H9 (cell line): ENCODE data around the gene PCNX2. TPM values are rescaled to one million over a fixed set of nuclear protein-coding genes. Genes with fewer than 3 reads are reported as not detected.

ENCODE experiments used
- DNase-seq: peaks from one replicate; pipeline ENCODE4 v3.0.0-alpha.2; 2017
- H2AFZ ChIP-seq: one replicate; pipeline ENCODE4 v1.6.1; 2013; ENCODE audit warnings: mild to moderate bottlenecking, low read length, control low read depth, moderate library complexity
- H2AK5ac ChIP-seq: 2 replicates; pipeline ENCODE4 v1.6.1; 2013; ENCODE audit warnings: low read length, control low read depth, mixed read lengths; ENCODE audit not compliant: insufficient read length
- H2BK120ac ChIP-seq: one replicate; pipeline ENCODE4 v1.6.1; 2013; ENCODE audit warnings: low read depth, mild to moderate bottlenecking, low read length, control low read depth, inconsistent platforms; ENCODE audit not compliant: poor library complexity, severe bottlenecking
- H2BK12ac ChIP-seq: 2 replicates; pipeline ENCODE4 v1.6.1; 2013; ENCODE audit warnings: low read length, control low read depth, mixed read lengths, low read depth; ENCODE audit not compliant: insufficient read length
- H2BK15ac ChIP-seq: 2 replicates; pipeline ENCODE4 v1.6.1; 2013; ENCODE audit warnings: low read depth, low read length, control low read depth
- H2BK20ac ChIP-seq: one replicate; pipeline ENCODE4 v1.6.1; 2013; ENCODE audit warnings: low read depth, mild to moderate bottlenecking, low read length, control low read depth, inconsistent platforms; ENCODE audit not compliant: poor library complexity, severe bottlenecking
- H2BK5ac ChIP-seq: 2 replicates; pipeline ENCODE4 v1.6.1; 2013; ENCODE audit warnings: low read length, control low read depth, mixed read lengths; ENCODE audit not compliant: insufficient read length
- H3K14ac ChIP-seq: 2 replicates; pipeline ENCODE4 v1.6.1; 2013; ENCODE audit warnings: low read length, control low read depth; ENCODE audit not compliant: insufficient read depth
- H3K18ac ChIP-seq: 2 replicates; pipeline ENCODE4 v1.6.1; 2013; ENCODE audit warnings: low read depth, mild to moderate bottlenecking, mixed read lengths, low read length, control low read depth; ENCODE audit not compliant: insufficient read length
- H3K23ac ChIP-seq: 2 replicates; pipeline ENCODE4 v1.6.1; 2013; ENCODE audit warnings: low read length, control low read depth, mixed read lengths, low read depth; ENCODE audit not compliant: insufficient read length
- H3K23me2 ChIP-seq: 2 replicates; pipeline ENCODE4 v1.6.1; 2013; ENCODE audit warnings: low read depth, mild to moderate bottlenecking, mixed read lengths, low read length, control low read depth; ENCODE audit not compliant: insufficient read length, poor library complexity, severe bottlenecking
- H3K27ac ChIP-seq: 2 replicates; pipeline ENCODE4 v1.5.1; 2013; ENCODE audit warnings: low read length, control low read depth, mixed read lengths, low read depth; ENCODE audit not compliant: insufficient read length
- H3K27me3 ChIP-seq: 2 replicates; pipeline ENCODE4 v1.6.1; 2013; ENCODE audit warnings: low read length, control low read depth, inconsistent platforms; ENCODE audit not compliant: insufficient read depth
- H3K4ac ChIP-seq: 2 replicates; pipeline ENCODE4 v1.6.1; 2013; ENCODE audit warnings: low read depth, mild to moderate bottlenecking, control low read depth, inconsistent platforms, low read length, moderate library complexity
- H3K4me1 ChIP-seq: 2 replicates; pipeline ENCODE4 v1.6.1; 2013; ENCODE audit warnings: low read length, control low read depth, inconsistent platforms; ENCODE audit not compliant: insufficient read depth
- H3K4me2 ChIP-seq: 2 replicates; pipeline ENCODE4 v1.6.1; 2013; ENCODE audit warnings: low read length, control low read depth, mixed read lengths; ENCODE audit not compliant: insufficient read length, insufficient read depth
- H3K56ac ChIP-seq: 2 replicates; pipeline ENCODE4 v1.6.1; 2013; ENCODE audit warnings: low read depth, mild to moderate bottlenecking, mixed read lengths, low read length, control low read depth; ENCODE audit not compliant: insufficient read length
- H3K79me1 ChIP-seq: 2 replicates; pipeline ENCODE4 v1.6.1; 2013; ENCODE audit warnings: low read depth, mild to moderate bottlenecking, moderate library complexity, low read length, control low read depth, inconsistent platforms; ENCODE audit not compliant: insufficient read depth, poor library complexity, severe bottlenecking
- H3K79me2 ChIP-seq: 2 replicates; pipeline ENCODE4 v1.6.1; 2013; ENCODE audit warnings: low read length, control low read depth, inconsistent platforms; ENCODE audit not compliant: insufficient read depth
- H3K9ac ChIP-seq: 2 replicates; pipeline ENCODE4 v1.6.1; 2013; ENCODE audit warnings: low read length, control low read depth, mixed read lengths; ENCODE audit not compliant: insufficient read length; ENCODE audit errors: extremely low read depth
- H3K9me3 ChIP-seq: one replicate; pipeline ENCODE4 v1.6.1; 2013; ENCODE audit warnings: low read depth, low read length, inconsistent platforms; ENCODE audit not compliant: control insufficient read depth
- H3T11ph ChIP-seq: one replicate; pipeline ENCODE4 v1.6.1; 2013; ENCODE audit warnings: mild to moderate bottlenecking, low read length, control low read depth, inconsistent platforms
- H4K20me1 ChIP-seq: one replicate; pipeline ENCODE4 v1.6.1; 2013; ENCODE audit not compliant: control insufficient read depth, insufficient read length, insufficient read depth
- H4K5ac ChIP-seq: 2 replicates; pipeline ENCODE4 v1.6.1; 2013; ENCODE audit warnings: low read depth, mild to moderate bottlenecking, mixed read lengths, low read length, control low read depth; ENCODE audit not compliant: insufficient read length
- H4K8ac ChIP-seq: replicated peaks from 2 replicates; pipeline ENCODE4 v1.6.1; 2013; ENCODE audit warnings: low read length, control low read depth, mixed read lengths, low read depth; ENCODE audit not compliant: insufficient read length
- H4K91ac ChIP-seq: 2 replicates; pipeline ENCODE4 v1.6.1; 2013; ENCODE audit warnings: low read depth, mild to moderate bottlenecking, moderate library complexity, mixed read lengths, low read length, control low read depth; ENCODE audit not compliant: insufficient read length
- H3K27ac Mint-ChIP-seq, 3 experiments: 2 replicates in 2 of 3; 3 replicates in 1 of 3; pipeline ENCODE4 v1.8.0; 2020 to 2021; ENCODE audit warnings: mixed read lengths in 3 of 3, mild to moderate bottlenecking in 1 of 3, moderate library complexity in 1 of 3
- H3K27me3 Mint-ChIP-seq: 2 replicates; pipeline ENCODE4 v1.8.0; 2021; ENCODE audit warnings: low read depth, mild to moderate bottlenecking, moderate library complexity, mixed read lengths
- H3K36me3 Mint-ChIP-seq, 3 experiments: 2 replicates in 2 of 3; 3 replicates in 1 of 3; pipeline ENCODE4 v1.8.0; 2020 to 2021; ENCODE audit warnings: low read depth in 3 of 3, mixed read lengths in 3 of 3; ENCODE audit not compliant: insufficient read depth in 1 of 3
- H3K4me1 Mint-ChIP-seq, 2 experiments: 2 replicates each; pipeline ENCODE4 v1.8.0; 2020; ENCODE audit warnings: mixed read lengths in 2 of 2
- H3K4me3 Mint-ChIP-seq, 2 experiments: 2 replicates in 1 of 2; 3 replicates in 1 of 2; pipeline ENCODE4 v1.8.0; 2020 to 2021; ENCODE audit warnings: mild to moderate bottlenecking in 2 of 2, mixed read lengths in 2 of 2, moderate library complexity in 1 of 2
- H3K9me3 Mint-ChIP-seq, 2 experiments: 2 replicates in 1 of 2; 3 replicates in 1 of 2; pipeline ENCODE4 v1.8.0; 2020; ENCODE audit warnings: mild to moderate bottlenecking in 2 of 2, mixed read lengths in 2 of 2, moderate library complexity in 1 of 2
- CTCF ChIP-seq: fragments of 200-600 bp; sonication (generic); conservative IDR thresholded peaks from 3 replicates; pipeline ENCODE4 v1.8.0; 2021; ENCODE audit warnings: antibody characterized with exemption, mild to moderate bottlenecking
- WGBS: extraction: QIAGEN DNeasy Blood & Tissue Kit; methylation state at CpG from one replicate; pipeline ENCODE4 v1.1.7; 2013; ENCODE audit warnings: missing lambda C conversion rate, low lambda C conversion rate, mixed read lengths; ENCODE audit not compliant: insufficient read length; ENCODE audit errors: extremely low coverage; 5-methylcytosine and 5-hydroxymethylcytosine counted together
- total RNA-seq: library from RNA; stranded (reverse); gene quantifications from 2 replicates; pipeline ENCODE4 v1.2.1, GENCODE V29; 2021

Gene PCNX2
- total RNA-seq, 1 experiment from 2014 or later, result 45.1 TPM

DNA sequence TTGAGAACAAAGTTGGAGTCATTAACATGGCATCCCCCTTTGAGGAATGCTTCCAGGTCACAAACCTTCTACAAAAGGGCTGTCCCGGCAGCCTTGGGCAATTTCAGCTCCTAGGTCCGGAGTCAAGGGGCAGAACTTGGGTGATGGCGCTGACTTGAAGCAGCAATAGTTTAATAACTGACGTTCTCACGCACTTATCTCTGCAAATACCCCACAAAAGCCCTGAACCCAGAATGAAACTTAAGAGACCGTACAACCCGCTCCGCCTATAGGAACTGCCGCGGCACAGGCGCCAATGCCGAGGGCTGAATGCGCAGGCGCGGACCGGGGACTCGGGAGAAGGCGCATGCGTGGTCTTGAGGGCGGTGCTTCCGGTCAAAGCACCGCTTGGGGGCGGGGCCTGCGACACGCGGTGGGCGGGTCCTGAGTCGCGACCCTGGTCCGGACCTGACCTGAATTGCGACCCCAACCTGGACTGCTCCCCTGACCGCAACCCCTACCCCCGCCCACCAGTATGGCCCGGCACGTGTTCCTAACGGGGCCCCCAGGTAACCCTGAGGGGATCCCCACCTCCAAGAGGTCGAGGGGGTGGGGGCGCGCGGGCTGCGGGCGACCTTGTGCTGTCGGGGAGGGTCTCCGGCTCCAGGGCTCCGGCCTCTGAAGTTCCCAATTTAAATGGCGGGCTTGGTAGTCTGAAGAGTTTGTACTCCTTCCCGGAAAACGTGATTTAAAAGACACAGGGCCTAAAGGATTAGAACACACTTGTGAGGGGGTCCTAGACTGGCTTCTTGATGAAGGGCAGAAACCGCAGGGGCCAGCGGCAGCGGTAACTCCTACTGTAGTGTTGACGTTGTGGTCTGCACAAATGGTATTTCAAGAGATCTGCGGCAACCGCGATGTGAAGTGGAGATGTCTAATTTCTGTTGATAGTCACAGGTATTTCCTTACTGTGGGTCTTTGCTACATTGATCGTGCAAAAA is 345.0 kb downstream of the PCNX2 start, which contains the start of gene NTPCR:
NTPCR (plus strand) TSS at position 415 of the 980 bp plus-strand sequence; CDS start at position 515, 100 bp downstream.
- H3K18ac ChIP-seq, result peak within 1 kb of the TSS; percentile 91
- H3K79me2 ChIP-seq, result peaks cover 9% of the 10 kb centered on the region; the same call in 1 of the 2 replicates
- H3K4me1 ChIP-seq, result peaks cover 4% of the 10 kb centered on the region; the same call in 1 of the 2 replicates
- TF ChIP-seq CTCF, result peak; percentile 19; the same call in 1 of the 3 replicates
- H3K23me2 ChIP-seq, result peaks cover 3% of the 10 kb centered on the region
- peak within 1 kb of the TSS; percentile 93; the same call in 1 of the 2 replicates for H3K14ac ChIP-seq
- H3K27me3 Mint-ChIP-seq, result peaks cover 6% of the 10 kb centered on the region; the same call in 1 of the 2 replicates
- H4K5ac ChIP-seq, result no peak within 1 kb of the TSS
- H3K4me1 Mint-ChIP-seq, result peaks cover 38 to 41% of the 10 kb centered on the region in 2 experiments
- H2BK15ac ChIP-seq, result 0 out of 2 replicates have a peak within 1 kb of the TSS, but pooled peaks have one; percentile 17
- no peak within 1 kb of the TSS for H2BK5ac ChIP-seq
- H2AFZ ChIP-seq, result peak within 1 kb of the TSS; percentile 98
- H3K4ac ChIP-seq, result no peak within 1 kb of the TSS
- no peaks in the 10 kb centered on the region for H3K9me3 ChIP-seq
- H4K20me1 ChIP-seq, result no peaks in the 10 kb centered on the region
- H2BK12ac ChIP-seq, result no peak within 1 kb of the TSS
- DNase-seq, result peak; percentile 96
- H3K56ac ChIP-seq, result no peak within 1 kb of the TSS
- H3K4me3 Mint-ChIP-seq, result peak within 1 kb of the TSS; percentile 83 to 98
- H3K27ac Mint-ChIP-seq, result peak within 1 kb of the TSS; percentile 84 to 99 (median 99)
- peaks cover 0 to 4% (median 0%) of the 10 kb centered on the region in 3 experiments; a peak in 1 of 7 replicates for H3K36me3 Mint-ChIP-seq
- WGBS, result no CpG with 5 or more reads among the region's 56 CpGs
- no peak within 1 kb of the TSS for H4K91ac ChIP-seq
- H4K8ac ChIP-seq, result no peak within 1 kb of the TSS
- H3K27ac ChIP-seq, result peak within 1 kb of the TSS; percentile 66
- H3K9me3 Mint-ChIP-seq, result no peaks in the 10 kb centered on the region; a peak in 1 of 5 replicates
- peak within 1 kb of the TSS; percentile 71 for H3K4me2 ChIP-seq
- H2AK5ac ChIP-seq, result no peak within 1 kb of the TSS
- H3K27me3 ChIP-seq, result no peaks in the 10 kb centered on the region
- peaks cover 6% of the 10 kb centered on the region for H3K79me1 ChIP-seq
- no peak within 1 kb of the TSS for H3T11ph ChIP-seq
- H3K9ac ChIP-seq, result peak within 1 kb of the TSS; percentile 87
- H3K23ac ChIP-seq, result no peak within 1 kb of the TSS
- no peak within 1 kb of the TSS for H2BK20ac ChIP-seq
- no peak within 1 kb of the TSS for H2BK120ac ChIP-seq
